Heart left ventricle (tissue), 16 donors: Measurements from ENCODE around the gene CDX2. TPM values are rescaled to one million over a fixed set of nuclear protein-coding genes. Genes with fewer than 3 reads are reported as not detected.

Experiments
- ATAC-seq, 4 donors: fragments of 200-7000 bp; cut with Tn5 transposase; one replicate each; pipeline ENCODE4 v1.9.1; 2020 to 2022; ENCODE audit warnings: moderate library complexity in 4 of 4, mild to moderate bottlenecking in 3 of 4, moderate number of reproducible peaks in 1 of 4
- DNase-seq, 5 donors: peaks; one replicate each; pipeline ENCODE4 v3.0.0-alpha.2; 2020
- H3K27ac ChIP-seq, 12 donors: fragments of 200-600 bp; sonication (generic) in 4 of 12; one replicate each; pipeline versions ENCODE4 v1.5.0 to v1.8.0; 2016 to 2022; ENCODE audit warnings: mild to moderate bottlenecking in 2 of 12
- H3K27me3 ChIP-seq, 9 donors: fragments of 200-600 bp; sonication (generic) in 2 of 9; one replicate each; pipeline versions ENCODE4 v1.5.1 to v1.8.0; 2016 to 2022; ENCODE audit warnings: mild to moderate bottlenecking in 3 of 9
- H3K36me3 ChIP-seq, 9 donors: fragments of 200-600 bp; sonication (generic) in 2 of 9; one replicate each; pipeline versions ENCODE4 v1.5.0 to v1.8.0; 2018 to 2022; ENCODE audit warnings: mild to moderate bottlenecking in 2 of 9
- H3K4me1 ChIP-seq, 12 donors: fragments of 200-600 bp; sonication (generic) in 4 of 12; one replicate each; pipeline versions ENCODE4 v1.5.0 to v1.8.0; 2016 to 2022; ENCODE audit warnings: mild to moderate bottlenecking in 3 of 12
- H3K4me3 ChIP-seq, 12 donors: fragments of 200-600 bp; sonication (generic) in 4 of 12; one replicate each; pipeline versions ENCODE4 v1.5.0 to v1.8.0; 2017 to 2022; ENCODE audit warnings: mild to moderate bottlenecking in 9 of 12, moderate library complexity in 4 of 12
- H3K9me3 ChIP-seq, 12 donors: fragments of 200-600 bp; sonication (generic) in 4 of 12; one replicate each; pipeline versions ENCODE4 v1.5.0 to v1.8.0; 2016 to 2022; ENCODE audit warnings: mild to moderate bottlenecking in 1 of 12
- CTCF ChIP-seq, 12 donors: fragments of 200-600 bp; sonication (generic) in 4 of 12; IDR thresholded peaks; one replicate each; pipeline versions ENCODE4 v1.5.0 to v1.8.0; 2018 to 2022; ENCODE audit warnings: antibody characterized with exemption in 12 of 12, mild to moderate bottlenecking in 5 of 12
- POLR2A ChIP-seq, 2 donors: fragments of 450-650 bp; IDR thresholded peaks; one replicate each; pipeline ENCODE4 v1.6.1; 2017; ENCODE audit warnings: antibody characterized with exemption in 2 of 2, mild to moderate bottlenecking in 2 of 2, moderate library complexity in 2 of 2
- WGBS, 4 donors: extraction: QIAGEN DNeasy Blood & Tissue Kit in 2 of 4; methylation state at CpG; one replicate each; pipeline versions ENCODE4 v1.1.5 to v1.1.7; 2013 to 2018; 5-methylcytosine and 5-hydroxymethylcytosine counted together
- intact Hi-C, 10 donors: fragments of 100-400 bp; cut with DNase I; formaldehyde crosslinking; loops; one replicate each; pipeline versions ENCODE4 v1.11.1 to v1.14.2; 2022
- polyA plus RNA-seq, 2 donors: library from polyadenylated mRNA; stranded (reverse); fragments of 200-250 nt; gene quantifications; one replicate each; pipeline ENCODE4 v1.2.3, GENCODE V29; 2013
- total RNA-seq, 9 donors: library from RNA; depleted of rRNA in 2 of 9; stranded (reverse); fragments of >200 nt in 2 of 9; fragmentation: NEBNext Ultra II Directional in 3 of 9; extraction: Animal tissue kit (Norgen Biotek cat#: 25700) in 3 of 9; gene quantifications; one replicate each; pipeline versions ENCODE4 v1.1.0 to v1.2.4, GENCODE V29; 2016 to 2023
- donor health status: ischemic (EF 13 %, LVEDD 7.1; RV severe dilation, severe dysfunction).
- donor health status: healthy with polysubstance abuse.
- donor health status: DM: no; HTN: yes; CAD: no.
- donor health status: DM: no; HTN: no; CAD: no.
- donor health status: ischemic (EF 25% LVEDD 6.9; RV normal size, moderate dysfunction).
- donor health status: ischemic (EF 25% LVEDD 5.7; RV mildly dilated, moderate dysfunction).
- donor health status: healthy.
- donor health status: DM: yes; HTN: yes; CAD: no.
- donor health status: ischemic (EF 35%, LVEDD 5.7; RV mildly dilated, moderate dysfunction).
- donor health status: nonischemic (EF 11% LVEDD 7.7; RV severe dilation, severe dysfunction).
- donor health status: DM: yes; HTN: yes; CAD: no.
- donor health status: PGD.
- donor health status: ischemic (EF 29% LVEDD 5.4; RV normal size, mild dysfunction).
- donor health status: nonischemic (EF 23%, LVEDD 6.1; RV moderate dilation, normal function).

CDX2 gene
- total and polyA plus RNA-seq, 11 donors = not detected

- 67 to 78% (median 70%) methylated on average over 1 of the region's 1 CpG for WGBS, 4 donors
These were observed 56.0 kb downstream of the CDX2 start for GRCh38 chr13:27913160-27913559.

GRCh38 chr13:27911521-27911920 is 57.6 kb downstream of the CDX2 start:
- H3K36me3 ChIP-seq = no peaks in the 10 kb centered on the region
- no peak overlapping the region for H3K27ac ChIP-seq
- H3K27me3 ChIP-seq = peaks cover 10 to 98% (median 60%) of the 10 kb centered on the region in 9 donors
- H3K4me1 ChIP-seq = no peaks in the 10 kb centered on the region
- H3K4me3 ChIP-seq = no peak overlapping the region
- DNase-seq (no peak), ATAC-seq (no peak)
- TF ChIP-seq CTCF (IDR thresholded peaks at IDR 0.05) = no peak
- TF ChIP-seq POLR2A (IDR thresholded peaks at IDR 0.05) = no peak
- intact Hi-C loops = no loop called here
- WGBS, 4 donors = 34 to 54% (median 48%) methylated on average over 2 of the region's 2 CpGs
- H3K9me3 ChIP-seq = no peaks in the 10 kb centered on the region

More at GRCh38 chr13:27913160-27913559, 56.0 kb downstream of the CDX2 start:
- peaks cover 22 to 98% (median 75%) of the 10 kb centered on the region in 9 donors for H3K27me3 ChIP-seq
- no peaks in the 10 kb centered on the region for H3K36me3 ChIP-seq
- H3K9me3 ChIP-seq = no peaks in the 10 kb centered on the region
- H3K4me3 ChIP-seq = no peak overlapping the region
- ATAC-seq (no peak), DNase-seq (no peak)
- H3K27ac ChIP-seq = no peak overlapping the region
- intact Hi-C loops = no loop called here
- peaks cover 0 to 12% (median 5%) of the 10 kb centered on the region in 12 donors for H3K4me1 ChIP-seq
- no peak for TF ChIP-seq POLR2A (IDR thresholded peaks at IDR 0.05)
- TF ChIP-seq CTCF (IDR thresholded peaks at IDR 0.05) = no peak

Other genes with a start within 250 kb of the CDX2 start
- gene GSX1, start 176.8 kb downstream of the CDX2 start, total RNA-seq = not detected
- not detected for gene GSX1, start 176.8 kb downstream of the CDX2 start, polyA plus RNA-seq
- not detected for gene PDX1, start 49.3 kb downstream of the CDX2 start, total RNA-seq
- gene PDX1, start 49.3 kb downstream of the CDX2 start, polyA plus RNA-seq = not detected
- gene URAD, start 19.4 kb upstream of the CDX2 start, total RNA-seq = not detected
- not detected for gene URAD, start 19.4 kb upstream of the CDX2 start, polyA plus RNA-seq
- gene FLT3, start 131.3 kb upstream of the CDX2 start, total RNA-seq = under 1 TPM in 7 of 9 donors, not detected in 2; 0.09 to 0.48 (median 0.23) TPM
- gene FLT3, start 131.3 kb upstream of the CDX2 start, polyA plus RNA-seq = under 1 TPM; 0.11 to 0.18 TPM
- 10 to 100 TPM in 3 of 9 donors, 1 to 10 TPM in 6; 7.4 to 18.8 (median 9.5) TPM for gene PAN3, start 169.2 kb upstream of the CDX2 start, total RNA-seq
- gene PAN3, start 169.2 kb upstream of the CDX2 start, polyA plus RNA-seq = 1 to 10 TPM; 4.1 to 5.6 TPM